ENCODE results near the gene NUDT22.

DNA sequence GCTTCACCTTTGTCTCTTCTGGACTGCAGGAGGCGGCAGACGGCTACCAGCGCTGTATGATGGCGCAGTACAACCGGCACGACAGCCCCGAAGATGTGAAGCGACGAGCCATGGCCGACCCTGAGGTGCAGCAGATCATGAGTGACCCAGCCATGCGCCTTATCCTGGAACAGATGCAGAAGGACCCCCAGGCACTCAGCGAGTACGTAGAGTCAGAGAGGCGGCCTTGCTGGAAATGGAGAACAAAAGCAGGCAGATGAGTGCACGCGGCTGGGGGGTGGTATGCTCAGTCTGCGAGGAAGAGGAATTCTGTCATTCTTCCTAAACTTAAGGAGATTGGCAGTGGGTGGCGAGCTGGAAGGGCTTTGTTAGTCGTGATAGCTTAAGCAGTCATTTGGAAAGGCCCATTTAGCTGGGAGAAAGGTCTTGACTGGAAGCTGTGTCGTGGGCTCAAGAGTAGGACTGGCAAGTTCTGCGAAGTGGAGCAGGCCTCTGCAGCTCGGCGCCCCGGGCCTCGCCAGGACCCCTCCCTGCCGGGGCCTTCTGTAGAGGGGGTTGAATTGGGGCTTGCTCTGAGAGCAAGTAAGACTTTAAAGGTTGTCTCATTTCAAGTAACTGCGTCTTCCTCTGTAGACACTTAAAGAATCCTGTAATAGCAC lies 22.5 kb upstream of the NUDT22 start:
- TF ChIP-seq POLR2AphosphoS5 (IDR thresholded peaks at IDR 0.05) (no peak), CTCF (IDR thresholded peaks at IDR 0.05; ENCODE audit: poor library complexity, severe bottlenecking) (no peak), SMC3 (conservative IDR thresholded peaks at IDR 0.05; ENCODE audit: poor library complexity) (no peak), TAF1 (IDR thresholded peaks at IDR 0.05; ENCODE audit: low read depth) (no peak)

All from neural cell (in vitro differentiated cells).